ENCODE measurements around the gene RGS21. TPM values are rescaled to one million over a fixed set of nuclear protein-coding genes. Genes with fewer than 3 reads are reported as not detected.

RGS21 gene
- total and polyA plus RNA-seq, 2 of the 13 experiments (the other 11 are each of a cell fraction or from before 2014, with no cell fraction given) = not detected

GRCh38 chr1:192303029-192303428 lies 13.8 kb upstream of the RGS21 start:
- Histone ChIP-seq H3K27ac (ENCODE audit: extremely low read length, insufficient read depth, low read length) (no peak overlapping the region), H2AFZ (ENCODE audit: low read length) (no peak overlapping the region), H3K9me3 (ENCODE audit: low read length) (no peaks in the 10 kb centered on the region), H4K20me1 (ENCODE audit: insufficient read depth, low read length) (no peaks in the 10 kb centered on the region), H3K4me1 (ENCODE audit: insufficient read depth, low read length) (no peaks in the 10 kb centered on the region), H3K27me3 (ENCODE audit: control insufficient read depth in 1 of 2, insufficient read depth in 2 of 2, low read length in 2 of 2) (no peaks in the 10 kb centered on the region), H3K4me3 (replicated peaks in 1 of 3; ENCODE audit: insufficient read depth in 1 of 3, low read depth in 2 of 3, low read length in 3 of 3) (no peak overlapping the region), H3K79me2 (ENCODE audit: insufficient read depth, low read length) (no peaks in the 10 kb centered on the region), H3K9ac (ENCODE audit: insufficient read depth, low read depth, low read length) (no peak overlapping the region), H3K4me2 (ENCODE audit: low read depth, low read length) (no peak overlapping the region), H3K36me3 (replicated peaks in 1 of 2; ENCODE audit: control insufficient read depth in 1 of 2, insufficient read depth in 2 of 2, low read length in 2 of 2) (no peaks in the 10 kb centered on the region)
- intact Hi-C loops (cut with micrococcal nuclease; ENCODE audit: unreplicated experiment) = no loop called here
- ATAC-seq = no peak
- FAIRE-seq = no peak
- in situ Hi-C loops (cut with HindIII; ENCODE audit: extremely low pct_ligation_motif_present, low pct_unique_long_range_greater_than_20kb) = no loop called here
- DNase-seq (ENCODE audit: low spot score) = no peak
- WGBS (ENCODE audit: low lambda C conversion rate) = 3% methylated on average over 1 of the region's 1 CpG
- BruUV-seq (replicated peaks) = no TSS peak
- ChIA-PET CTCF (ENCODE audit: low intra/inter-chr PET ratio, low total read pairs) (no interaction called here), POLR2A (no interaction called here)
- no peak for TF ChIP-seq ZFP91 (CRISPR knock-in tag; IDR thresholded peaks at IDR 0.05; ENCODE audit: borderline replicate concordance)
- no peak for TF ChIP-seq HOMEZ (CRISPR knock-in tag; IDR thresholded peaks at IDR 0.05; ENCODE audit: low read depth)
- no peak for TF ChIP-seq MBD4 (IDR thresholded peaks at IDR 0.05; ENCODE audit: borderline replicate concordance, low read length)
- no peak for TF ChIP-seq ZNF740 (CRISPR knock-in tag; IDR thresholded peaks at IDR 0.05)
- TF ChIP-seq GPBP1L1 (CRISPR knock-in tag; IDR thresholded peaks at IDR 0.05) = no peak
- TF ChIP-seq CSRNP1 (CRISPR knock-in tag; IDR thresholded peaks at IDR 0.05) = no peak
- TF ChIP-seq ARID2 (CRISPR knock-in tag; IDR thresholded peaks at IDR 0.05; ENCODE audit: borderline replicate concordance) = no peak
- no peak for TF ChIP-seq ZNF878 (CRISPR knock-in tag; IDR thresholded peaks at IDR 0.05)
- TF ChIP-seq DZIP1 (CRISPR knock-in tag; IDR thresholded peaks at IDR 0.05) = no peak
- no peak for TF ChIP-seq ZUFSP (CRISPR knock-in tag; IDR thresholded peaks at IDR 0.05; ENCODE audit: borderline replicate concordance)

Measured in HepG2 (cell line).